PC-9 (cell line): Measurements from ENCODE around the gene SOX15. TPM values are rescaled to one million over a fixed set of nuclear protein-coding genes. Genes with fewer than 3 reads are reported as not detected.

Experiments used
- BruUV-seq: library from RNA; stranded (reverse); fragments of 400-500 nt; replicated peaks from 2 replicates; lab custom pipeline; 2021; lab: Mats Ljungman, UMichigan
- CTCF ChIA-PET: fragments of 300-600 bp; sonication (Branson Sonifier 250); formaldehyde crosslinking; loops from one replicate; lab custom pipeline; 2022; ENCODE audit warnings: antibody characterized with exemption; lab: Charles Lee
- POLR2A ChIA-PET: fragments of 300-600 bp; sonication (Branson Sonifier 250); formaldehyde crosslinking; loops from one replicate; lab custom pipeline; 2022; ENCODE audit warnings: antibody characterized with exemption; ENCODE audit not compliant: unreplicated experiment; lab: Charles Lee
- DNase-seq, 2 experiments: peaks; one replicate each; pipeline versions ENCODE4 v3.0.0 to v3.0.0-alpha.2; 2015 to 2022; ENCODE audit warnings: mixed read lengths in 1 of 2
- H2AFZ ChIP-seq: fragments of 200-600 bp; sonication (generic); 2 replicates; pipeline ENCODE4 v1.8.1; 2017; ENCODE audit warnings: antibody characterized with exemption
- H3F3A ChIP-seq: fragments of 200-600 bp; sonication (generic); 2 replicates; pipeline ENCODE4 v1.8.1; 2017; ENCODE audit warnings: antibody characterized with exemption, mild to moderate bottlenecking, low read depth; ENCODE audit not compliant: insufficient read depth
- H3K27ac ChIP-seq: fragments of 200-600 bp; sonication (generic); 2 replicates; pipeline ENCODE4 v1.6.1; 2016; ENCODE audit warnings: mixed run types
- H3K27me3 ChIP-seq: fragments of 200-600 bp; sonication (generic); 2 replicates; pipeline ENCODE4 v1.6.1; 2016; ENCODE audit warnings: low read depth, mixed run types; ENCODE audit not compliant: insufficient read depth
- H3K36me3 ChIP-seq: fragments of 200-600 bp; sonication (generic); 2 replicates; pipeline ENCODE4 v1.6.1; 2016; ENCODE audit warnings: low read depth, mixed run types
- H3K4me1 ChIP-seq: fragments of 200-600 bp; sonication (generic); replicated peaks from 2 replicates; pipeline ENCODE4 v1.6.1; 2016; ENCODE audit warnings: mixed run types; ENCODE audit not compliant: insufficient read depth
- H3K4me2 ChIP-seq: fragments of 200-600 bp; sonication (generic); 2 replicates; pipeline ENCODE4 v1.6.1; 2017; ENCODE audit warnings: mixed run types
- H3K4me3 ChIP-seq: fragments of 200-600 bp; sonication (generic); 2 replicates; pipeline ENCODE4 v1.6.1; 2016; ENCODE audit warnings: mixed run types
- H3K79me2 ChIP-seq: fragments of 200-600 bp; sonication (generic); 2 replicates; pipeline ENCODE4 v1.6.1; 2017; ENCODE audit warnings: low read depth, mixed run types
- H3K9me2 ChIP-seq: fragments of 200-600 bp; sonication (generic); 2 replicates; pipeline ENCODE4 v1.8.1; 2017; ENCODE audit warnings: mild to moderate bottlenecking; ENCODE audit not compliant: insufficient read depth
- H3K9me3 ChIP-seq: fragments of 200-600 bp; sonication (generic); 2 replicates; pipeline ENCODE4 v1.8.1; 2016; ENCODE audit warnings: low read depth; ENCODE audit not compliant: insufficient read depth
- H4K20me1 ChIP-seq: fragments of 200-600 bp; sonication (generic); 2 replicates; pipeline ENCODE4 v1.8.1; 2017; ENCODE audit not compliant: insufficient read depth
- EZH2 ChIP-seq: fragments of 200-600 bp; sonication (generic); IDR thresholded peaks from 2 replicates; pipeline ENCODE4 v1.8.0; 2017; ENCODE audit warnings: antibody characterized with exemption, low read depth
- intact Hi-C: fragments of 100-400 bp; cut with micrococcal nuclease; formaldehyde crosslinking; loops from one replicate; pipeline ENCODE4 v1.10.0; 2022; ENCODE audit not compliant: unreplicated experiment
- total RNA-seq: library from RNA; stranded (reverse); gene quantifications from 2 replicates; pipeline ENCODE4 v1.2.3, GENCODE V29; 2021
- TF ChIP-seq, protein P1 (sequence below): fragments of 200-600 bp; sonication (generic); conservative IDR thresholded peaks from 2 replicates; pipeline ENCODE4 v1.6.1; 2017; ENCODE audit warnings: mixed run types, antibody characterized with exemption, mild to moderate bottlenecking, moderate library complexity

Gene SOX15
- total RNA-seq, 1 experiment from 2014 or later: 124 TPM

GRCh38 chr17:7557147-7557764, 32.6 kb downstream of the SOX15 start:
- Histone ChIP-seq H3K9me3 (no peaks in the 10 kb centered on the region), H3K36me3 (no peaks in the 10 kb centered on the region), H3K27ac (no peak overlapping the region), H3K4me1 (peaks cover 9% of the 10 kb centered on the region), H3K9me2 (no peaks in the 10 kb centered on the region), H3F3A (no peaks in the 10 kb centered on the region), H2AFZ (no peak overlapping the region), H3K79me2 (peaks cover 2% of the 10 kb centered on the region), H3K4me2 (peak overlapping the region; percentile 87), H4K20me1 (no peaks in the 10 kb centered on the region), H3K27me3 (no peaks in the 10 kb centered on the region), H3K4me3 (no peak overlapping the region)
- CTCF ChIA-PET: interaction anchor here (1.4 kb wide), 1 partner anchor 43 kb away, joined by 3 read pairs; no protein-coding TSS in a partner anchor
- no TSS peak for BruUV-seq
- no peak for DNase-seq
- TF ChIP-seq, protein P1, sequence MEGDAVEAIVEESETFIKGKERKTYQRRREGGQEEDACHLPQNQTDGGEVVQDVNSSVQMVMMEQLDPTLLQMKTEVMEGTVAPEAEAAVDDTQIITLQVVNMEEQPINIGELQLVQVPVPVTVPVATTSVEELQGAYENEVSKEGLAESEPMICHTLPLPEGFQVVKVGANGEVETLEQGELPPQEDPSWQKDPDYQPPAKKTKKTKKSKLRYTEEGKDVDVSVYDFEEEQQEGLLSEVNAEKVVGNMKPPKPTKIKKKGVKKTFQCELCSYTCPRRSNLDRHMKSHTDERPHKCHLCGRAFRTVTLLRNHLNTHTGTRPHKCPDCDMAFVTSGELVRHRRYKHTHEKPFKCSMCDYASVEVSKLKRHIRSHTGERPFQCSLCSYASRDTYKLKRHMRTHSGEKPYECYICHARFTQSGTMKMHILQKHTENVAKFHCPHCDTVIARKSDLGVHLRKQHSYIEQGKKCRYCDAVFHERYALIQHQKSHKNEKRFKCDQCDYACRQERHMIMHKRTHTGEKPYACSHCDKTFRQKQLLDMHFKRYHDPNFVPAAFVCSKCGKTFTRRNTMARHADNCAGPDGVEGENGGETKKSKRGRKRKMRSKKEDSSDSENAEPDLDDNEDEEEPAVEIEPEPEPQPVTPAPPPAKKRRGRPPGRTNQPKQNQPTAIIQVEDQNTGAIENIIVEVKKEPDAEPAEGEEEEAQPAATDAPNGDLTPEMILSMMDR: no peak
- no peak for TF ChIP-seq EZH2
- intact Hi-C loops: no loop called here
- POLR2A ChIA-PET: interaction anchor here (0.7 to 1.5 kb wide), 2 partner anchors 59 to 122 kb away, joined by 4 to 11 read pairs; no protein-coding TSS in a partner anchor

GRCh38 chr17:7556627-7557026, 33.3 kb downstream of the SOX15 start:
- DNase-seq: no peak
- Histone ChIP-seq H3K4me2 (no peak overlapping the region), H4K20me1 (no peaks in the 10 kb centered on the region), H3K4me3 (no peak overlapping the region), H3K27ac (no peak overlapping the region), H3K9me3 (no peaks in the 10 kb centered on the region), H3K79me2 (no peaks in the 10 kb centered on the region), H3K9me2 (no peaks in the 10 kb centered on the region), H2AFZ (no peak overlapping the region), H3F3A (no peaks in the 10 kb centered on the region), H3K36me3 (no peaks in the 10 kb centered on the region), H3K27me3 (no peaks in the 10 kb centered on the region), H3K4me1 (peaks cover 9% of the 10 kb centered on the region)
- BruUV-seq: no TSS peak
- ChIA-PET POLR2A (no interaction called here), CTCF (interaction anchor here (1.4 kb wide), 1 partner anchor 42 kb away, joined by 3 read pairs; no protein-coding TSS in a partner anchor)
- intact Hi-C loops: no loop called here
- TF ChIP-seq EZH2: no peak
- TF ChIP-seq, protein P1: no peak

- Histone ChIP-seq H3K79me2 (no peaks in the 10 kb centered on the region), H3K4me2 (no peak overlapping the region), H3K27me3 (no peaks in the 10 kb centered on the region), H3K4me1 (peaks cover 9% of the 10 kb centered on the region), H2AFZ (no peak overlapping the region), H4K20me1 (no peaks in the 10 kb centered on the region), H3K27ac (no peak overlapping the region), H3K4me3 (no peak overlapping the region), H3F3A (no peaks in the 10 kb centered on the region), H3K9me3 (no peaks in the 10 kb centered on the region), H3K9me2 (no peaks in the 10 kb centered on the region), H3K36me3 (no peaks in the 10 kb centered on the region)
- DNase-seq: no peak
- TF ChIP-seq EZH2: no peak
- TF ChIP-seq, protein P1: no peak
- intact Hi-C loops: no loop called here
- BruUV-seq: no TSS peak
- CTCF ChIA-PET: interaction anchor here (0.6 kb wide), 1 partner anchor 24 kb away, joined by 3 read pairs; no protein-coding TSS in a partner anchor
- POLR2A ChIA-PET: interaction anchor here (0.5 kb wide), 1 partner anchor 37 kb away, joined by 7 read pairs; no protein-coding TSS in a partner anchor
Observed at GRCh38 chr17:7555320-7555948, 34.5 kb downstream of the SOX15 start.
